Hepatocyte (in vitro differentiated cells): ENCODE data around the gene TAS2R39.

Experiments used
- EZH2 ChIP-seq: fragments of 200-600 bp; sonication (generic); IDR thresholded peaks from 2 replicates; pipeline ENCODE4 v1.6.1; 2016; ENCODE audit warnings: antibody characterized with exemption, mild to moderate bottlenecking, borderline replicate concordance
- EZH2phosphoT487 ChIP-seq: fragments of 200-600 bp; sonication (generic); IDR thresholded peaks from one replicate; pipeline ENCODE4 v1.6.1; 2018; ENCODE audit warnings: antibody characterized with exemption, mild to moderate bottlenecking, low read depth, moderate library complexity; ENCODE audit not compliant: unreplicated experiment, severe bottlenecking
- TF ChIP-seq, protein P1 (sequence below): fragments of 200-600 bp; sonication (generic); IDR thresholded peaks from 2 replicates; pipeline ENCODE4 v1.5.1; 2016; ENCODE audit warnings: antibody characterized with exemption, mild to moderate bottlenecking; ENCODE audit not compliant: poor library complexity

DNA sequence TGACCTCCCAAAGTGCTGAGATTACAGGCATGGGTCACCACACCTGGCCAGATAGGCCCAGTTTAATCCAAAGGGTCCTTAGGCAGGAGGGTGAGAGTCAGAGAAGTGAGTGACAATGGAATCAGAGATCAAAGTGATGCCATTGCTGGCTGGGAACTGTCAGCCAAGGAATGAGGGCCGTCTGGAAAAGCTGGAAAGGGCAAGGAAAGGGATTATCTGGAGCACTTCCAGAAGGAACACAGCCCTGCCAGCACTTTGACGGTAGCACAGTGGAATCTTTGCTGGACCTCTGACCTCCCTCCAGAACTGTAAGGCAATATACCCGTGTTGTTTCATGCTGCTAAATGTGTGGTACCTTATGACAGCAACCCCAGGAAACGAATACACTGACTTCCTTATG is 27.3 kb downstream of the TAS2R39 start:
- TF ChIP-seq, protein P1, sequence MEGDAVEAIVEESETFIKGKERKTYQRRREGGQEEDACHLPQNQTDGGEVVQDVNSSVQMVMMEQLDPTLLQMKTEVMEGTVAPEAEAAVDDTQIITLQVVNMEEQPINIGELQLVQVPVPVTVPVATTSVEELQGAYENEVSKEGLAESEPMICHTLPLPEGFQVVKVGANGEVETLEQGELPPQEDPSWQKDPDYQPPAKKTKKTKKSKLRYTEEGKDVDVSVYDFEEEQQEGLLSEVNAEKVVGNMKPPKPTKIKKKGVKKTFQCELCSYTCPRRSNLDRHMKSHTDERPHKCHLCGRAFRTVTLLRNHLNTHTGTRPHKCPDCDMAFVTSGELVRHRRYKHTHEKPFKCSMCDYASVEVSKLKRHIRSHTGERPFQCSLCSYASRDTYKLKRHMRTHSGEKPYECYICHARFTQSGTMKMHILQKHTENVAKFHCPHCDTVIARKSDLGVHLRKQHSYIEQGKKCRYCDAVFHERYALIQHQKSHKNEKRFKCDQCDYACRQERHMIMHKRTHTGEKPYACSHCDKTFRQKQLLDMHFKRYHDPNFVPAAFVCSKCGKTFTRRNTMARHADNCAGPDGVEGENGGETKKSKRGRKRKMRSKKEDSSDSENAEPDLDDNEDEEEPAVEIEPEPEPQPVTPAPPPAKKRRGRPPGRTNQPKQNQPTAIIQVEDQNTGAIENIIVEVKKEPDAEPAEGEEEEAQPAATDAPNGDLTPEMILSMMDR = no peak
- TF ChIP-seq EZH2 = no peak
- no peak for TF ChIP-seq EZH2phosphoT487
